ENCODE data around the gene EPS8.
"Not testable (repeated sequence)": the region's sequence is repeated elsewhere in the genome, so short reads cannot be mapped to it uniquely, and the experiment has no call there.

EPS8 gene

GRCh38 chr12:15752785-15753184 is 36.4 kb downstream of the EPS8 start:
- H3K27ac ChIP-seq (ENCODE audit: low read depth, low read length, poor library complexity, severe bottlenecking): no peak overlapping the region
- no peaks in the 10 kb centered on the region for H3K4me1 ChIP-seq (ENCODE audit: insufficient read depth, low read length, severe bottlenecking)
- no peak overlapping the region for H3K4me3 ChIP-seq (ENCODE audit: low read depth, low read length, poor library complexity, severe bottlenecking)
- no peaks in the 10 kb centered on the region for H3K36me3 ChIP-seq (ENCODE audit: insufficient read depth, low read length)
- H3K79me2 ChIP-seq (ENCODE audit: insufficient read depth, low read length): no peaks in the 10 kb centered on the region
- H3K4me2 ChIP-seq (ENCODE audit: low read length): no peak overlapping the region
- H3F3A ChIP-seq (ENCODE audit: insufficient read depth, low read length): no peaks in the 10 kb centered on the region
- H3K27me3 ChIP-seq (ENCODE audit: insufficient read depth, low read length): no peaks in the 10 kb centered on the region
- no peaks in the 10 kb centered on the region for H3K9me2 ChIP-seq (ENCODE audit: low read depth, low read length)
- H3K9me3 ChIP-seq (ENCODE audit: low read length): no peaks in the 10 kb centered on the region
- TF ChIP-seq EZH2 (IDR thresholded peaks at IDR 0.05; ENCODE audit: borderline replicate concordance, low read length) (no peak), CTCF (IDR thresholded peaks at IDR 0.05; ENCODE audit: low read length) (no peak)
- H4K20me1 ChIP-seq (ENCODE audit: insufficient read depth, low read length): no peaks in the 10 kb centered on the region
- no peak overlapping the region for H2AFZ ChIP-seq (ENCODE audit: low read length)
- H3K9ac ChIP-seq (ENCODE audit: low read length): no peak overlapping the region

GRCh38 chr12:15751741-15752140 is 37.4 kb downstream of the EPS8 start:
- H3K4me1 ChIP-seq (ENCODE audit: insufficient read depth, low read length, severe bottlenecking): no peaks in the 10 kb centered on the region
- H2AFZ ChIP-seq (ENCODE audit: low read length): no peak overlapping the region
- H3K4me2 ChIP-seq (ENCODE audit: low read length): no peak overlapping the region
- H3K36me3 ChIP-seq (ENCODE audit: insufficient read depth, low read length): no peaks in the 10 kb centered on the region
- no peaks in the 10 kb centered on the region for H3F3A ChIP-seq (ENCODE audit: insufficient read depth, low read length)
- H3K27me3 ChIP-seq (ENCODE audit: insufficient read depth, low read length): no peaks in the 10 kb centered on the region
- no peaks in the 10 kb centered on the region for H3K9me2 ChIP-seq (ENCODE audit: low read depth, low read length)
- H4K20me1 ChIP-seq (ENCODE audit: insufficient read depth, low read length): no peaks in the 10 kb centered on the region
- no peak overlapping the region for H3K27ac ChIP-seq (ENCODE audit: low read depth, low read length, poor library complexity, severe bottlenecking)
- H3K79me2 ChIP-seq (ENCODE audit: insufficient read depth, low read length): no peaks in the 10 kb centered on the region
- H3K9me3 ChIP-seq (ENCODE audit: low read length): no peaks in the 10 kb centered on the region
- H3K4me3 ChIP-seq (ENCODE audit: low read depth, low read length, poor library complexity, severe bottlenecking): no peak overlapping the region
- H3K9ac ChIP-seq (ENCODE audit: low read length): no peak overlapping the region
- no peak for TF ChIP-seq CTCF (IDR thresholded peaks at IDR 0.05; ENCODE audit: low read length)
- no peak for TF ChIP-seq EZH2 (IDR thresholded peaks at IDR 0.05; ENCODE audit: borderline replicate concordance, low read length)

GRCh38 chr12:15749937-15750336 is 39.3 kb downstream of the EPS8 start:
- Histone ChIP-seq H3K4me3 (ENCODE audit: low read depth, low read length, poor library complexity, severe bottlenecking) (no peak overlapping the region), H3K4me2 (ENCODE audit: low read length) (no peak overlapping the region), H3K79me2 (ENCODE audit: insufficient read depth, low read length) (no peaks in the 10 kb centered on the region)

GRCh38 chr12:15741870-15742269 is 47.3 kb downstream of the EPS8 start:
- not testable (repeated sequence) for H3K9me2 ChIP-seq (ENCODE audit: low read depth, low read length); H4K20me1 ChIP-seq (ENCODE audit: insufficient read depth, low read length); H3K9me3 ChIP-seq (ENCODE audit: low read length); H2AFZ ChIP-seq (ENCODE audit: low read length); H3K27me3 ChIP-seq (ENCODE audit: insufficient read depth, low read length); H3K4me2 ChIP-seq (ENCODE audit: low read length); H3K4me1 ChIP-seq (ENCODE audit: insufficient read depth, low read length, severe bottlenecking); H3K4me3 ChIP-seq (ENCODE audit: low read depth, low read length, poor library complexity, severe bottlenecking); H3K9ac ChIP-seq (ENCODE audit: low read length); H3K36me3 ChIP-seq (ENCODE audit: insufficient read depth, low read length); H3K79me2 ChIP-seq (ENCODE audit: insufficient read depth, low read length); H3K27ac ChIP-seq (ENCODE audit: low read depth, low read length, poor library complexity, severe bottlenecking); H3F3A ChIP-seq (ENCODE audit: insufficient read depth, low read length)

More at GRCh38 chr12:15749937-15750336, 39.3 kb downstream of the EPS8 start:
- Histone ChIP-seq H3K27me3 (ENCODE audit: insufficient read depth, low read length) (no peaks in the 10 kb centered on the region), H3K9ac (ENCODE audit: low read length) (no peak overlapping the region), H3K4me1 (ENCODE audit: insufficient read depth, low read length, severe bottlenecking) (no peaks in the 10 kb centered on the region), H3K27ac (ENCODE audit: low read depth, low read length, poor library complexity, severe bottlenecking) (no peak overlapping the region), H3K9me2 (ENCODE audit: low read depth, low read length) (no peaks in the 10 kb centered on the region), H2AFZ (ENCODE audit: low read length) (no peak overlapping the region), H3K9me3 (ENCODE audit: low read length) (no peaks in the 10 kb centered on the region), H3K36me3 (ENCODE audit: insufficient read depth, low read length) (no peaks in the 10 kb centered on the region), H3F3A (ENCODE audit: insufficient read depth, low read length) (no peaks in the 10 kb centered on the region), H4K20me1 (ENCODE audit: insufficient read depth, low read length) (no peaks in the 10 kb centered on the region)
- no peak for TF ChIP-seq CTCF (IDR thresholded peaks at IDR 0.05; ENCODE audit: low read length)
- TF ChIP-seq EZH2 (IDR thresholded peaks at IDR 0.05; ENCODE audit: borderline replicate concordance, low read length): no peak

Measured in OCI-LY1 (cell line).